Left ventricle myocardium superior (tissue), 1 donor: ENCODE measurements around the gene RGPD8. TPM values are rescaled to one million over a fixed set of nuclear protein-coding genes. Genes with fewer than 3 reads are reported as not detected.
"Not testable (repeated sequence)": the region's sequence is repeated elsewhere in the genome, so short reads cannot be mapped to it uniquely, and the experiment has no call there.

ENCODE experiments used
- ATAC-seq: fragments of 200-7000 bp; cut with Tn5 transposase; one replicate; pipeline ENCODE4 v1.9.1; 2020; ENCODE audit warnings: mild to moderate bottlenecking, moderate library complexity
- DNase-seq: peaks from one replicate; pipeline ENCODE4 v3.0.0-alpha.2; 2020
- intact Hi-C: fragments of 100-400 bp; cut with micrococcal nuclease; formaldehyde crosslinking; loops from one replicate; pipeline ENCODE4 v1.11.0; 2022
- total RNA-seq: library from RNA; stranded (reverse); fragmentation: NEBNext Ultra II Directional; extraction: Animal tissue kit (Norgen Biotek cat#: 25700); gene quantifications from one replicate; pipeline ENCODE4 v1.2.1, GENCODE V29; 2021
- donor health status: DM: no; HTN: yes; CAD: no; lungs with severe emphysema.

RGPD8 gene
- total RNA-seq, 1 donor from 2014 or later = 7.8 TPM

DNA sequence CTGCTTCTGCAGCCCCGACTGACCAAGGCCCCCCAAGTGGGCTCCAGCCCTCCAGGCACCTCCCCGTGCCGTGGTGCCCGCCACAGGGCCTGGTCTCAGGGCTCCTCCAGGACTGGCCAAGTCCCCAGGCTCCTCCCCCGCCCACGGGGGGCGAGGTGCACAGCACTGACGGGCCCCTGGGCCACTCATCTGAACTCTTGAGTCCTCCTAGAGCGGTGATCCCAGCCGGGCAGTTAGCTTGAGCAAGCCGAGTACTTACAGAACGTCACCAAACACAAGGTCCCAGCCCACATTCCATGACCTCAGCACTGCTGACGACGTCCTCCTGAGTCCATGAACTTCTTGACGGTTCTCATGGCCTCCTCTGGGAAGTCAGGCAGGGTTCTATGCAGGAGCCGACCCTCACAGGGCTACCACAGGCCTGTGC, 4.0 kb upstream of the RGPD8 start:
- ATAC-seq, intact Hi-C loops, DNase-seq: not testable (repeated sequence)

DNA sequence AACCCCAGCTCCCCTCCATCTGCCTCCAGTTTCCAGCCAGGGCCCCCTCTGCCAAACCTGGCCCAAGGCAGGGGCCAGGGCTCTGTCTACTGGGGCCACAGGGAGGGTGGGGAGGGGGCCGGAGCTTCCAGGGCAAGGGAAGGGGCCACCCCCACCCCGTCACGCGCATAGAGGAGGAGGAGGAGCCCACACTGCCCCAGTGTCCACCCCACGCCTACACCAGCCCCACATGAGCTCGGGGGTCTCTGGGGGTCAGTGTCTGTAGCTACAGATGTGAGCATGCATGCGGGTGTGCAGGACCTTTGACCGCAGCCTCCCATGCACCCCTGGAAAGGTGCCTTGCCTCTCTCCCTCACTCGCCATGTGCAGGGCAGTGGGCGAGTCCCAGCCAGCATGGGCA, 3.5 kb upstream of the RGPD8 start:
- DNase-seq, intact Hi-C loops, ATAC-seq: not testable (repeated sequence)

GRCh38 chr2:112435716-112436431, 2.4 kb upstream of the RGPD8 start:
- ATAC-seq, intact Hi-C loops: not testable (repeated sequence)
- DNase-seq = peak; percentile 23

DNA sequence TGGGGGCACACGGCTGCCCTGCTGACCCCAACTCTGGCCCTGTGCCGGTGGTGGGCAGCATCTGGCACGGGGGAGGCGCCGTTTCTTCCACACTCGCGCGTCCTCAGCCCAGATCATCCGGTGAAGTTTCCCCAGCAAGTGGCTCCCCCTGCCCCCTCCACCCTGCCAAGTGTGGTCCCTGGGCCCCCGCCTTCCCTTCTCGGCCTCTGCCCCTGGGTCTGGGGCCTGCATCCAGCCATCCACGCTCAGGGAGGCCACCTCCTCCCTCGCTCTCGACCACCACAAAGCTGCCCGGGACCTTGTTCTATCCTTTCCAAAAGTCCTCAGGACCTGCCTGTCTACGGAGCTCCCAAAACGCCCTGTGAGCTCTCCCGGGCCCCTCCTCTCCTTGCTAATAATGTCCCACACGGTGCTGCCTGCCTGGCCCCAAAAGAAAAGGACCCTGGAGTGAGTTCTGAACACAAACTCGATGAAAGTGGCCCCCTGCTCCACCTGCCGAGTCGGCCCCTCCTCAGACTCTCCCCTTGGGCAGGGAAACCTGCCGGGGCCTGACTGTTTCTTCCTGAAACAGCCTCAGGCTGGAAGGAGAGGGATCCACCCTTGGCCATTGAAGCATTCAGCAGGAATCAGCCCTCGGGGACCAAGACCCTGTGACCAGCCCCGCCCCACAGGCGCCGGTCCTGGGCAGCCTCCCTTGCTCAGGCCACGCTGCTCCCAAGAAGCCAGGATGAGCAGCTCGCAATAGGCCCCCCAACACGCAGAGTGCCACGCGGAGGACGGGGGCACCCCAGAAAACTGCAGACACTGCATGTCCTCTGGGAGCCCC, 1.7 kb upstream of the RGPD8 start:
- DNase-seq, ATAC-seq, intact Hi-C loops: not testable (repeated sequence)

DNA sequence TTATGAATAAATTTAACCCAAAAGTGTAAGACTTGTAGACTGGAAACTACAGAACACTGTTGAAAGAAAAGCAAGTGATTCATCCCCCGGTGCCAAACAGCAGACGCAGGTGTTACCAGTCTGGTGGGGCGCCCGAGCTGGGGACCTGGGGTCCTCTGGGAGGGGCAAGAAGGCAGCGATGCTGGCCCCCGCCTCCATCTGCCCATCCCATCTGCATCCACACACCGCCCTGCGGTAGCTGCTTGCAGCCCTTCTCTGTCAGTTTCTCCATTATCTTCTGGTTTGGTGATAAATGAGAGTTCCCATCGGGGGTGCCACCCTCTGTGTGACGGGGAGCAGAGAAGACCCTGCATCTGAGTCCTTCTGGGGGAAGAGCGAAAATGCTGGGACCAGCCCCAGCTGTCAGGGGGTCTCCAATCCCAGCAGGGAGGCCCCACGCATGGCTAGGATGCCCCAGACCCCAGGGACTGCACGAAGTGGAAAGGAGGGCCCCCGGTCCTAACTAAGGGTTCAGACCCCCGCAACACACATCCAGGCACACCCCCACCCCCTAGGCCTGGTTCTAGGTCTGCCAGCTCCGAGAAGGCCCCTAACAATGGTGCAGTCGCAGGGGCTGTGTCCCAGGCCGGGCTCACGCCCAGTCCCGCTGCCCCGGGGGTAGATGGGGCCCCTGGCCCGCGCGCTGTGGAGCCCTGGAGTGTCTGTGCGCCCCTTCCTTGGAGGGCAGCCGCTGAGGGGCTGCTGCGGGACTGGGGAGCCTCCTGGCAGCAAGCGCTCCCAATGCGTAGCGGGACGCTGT, 686 bp upstream of the RGPD8 start:
- DNase-seq = peak; percentile 31
- ATAC-seq = no peak
- intact Hi-C loops = no loop called here

DNA sequence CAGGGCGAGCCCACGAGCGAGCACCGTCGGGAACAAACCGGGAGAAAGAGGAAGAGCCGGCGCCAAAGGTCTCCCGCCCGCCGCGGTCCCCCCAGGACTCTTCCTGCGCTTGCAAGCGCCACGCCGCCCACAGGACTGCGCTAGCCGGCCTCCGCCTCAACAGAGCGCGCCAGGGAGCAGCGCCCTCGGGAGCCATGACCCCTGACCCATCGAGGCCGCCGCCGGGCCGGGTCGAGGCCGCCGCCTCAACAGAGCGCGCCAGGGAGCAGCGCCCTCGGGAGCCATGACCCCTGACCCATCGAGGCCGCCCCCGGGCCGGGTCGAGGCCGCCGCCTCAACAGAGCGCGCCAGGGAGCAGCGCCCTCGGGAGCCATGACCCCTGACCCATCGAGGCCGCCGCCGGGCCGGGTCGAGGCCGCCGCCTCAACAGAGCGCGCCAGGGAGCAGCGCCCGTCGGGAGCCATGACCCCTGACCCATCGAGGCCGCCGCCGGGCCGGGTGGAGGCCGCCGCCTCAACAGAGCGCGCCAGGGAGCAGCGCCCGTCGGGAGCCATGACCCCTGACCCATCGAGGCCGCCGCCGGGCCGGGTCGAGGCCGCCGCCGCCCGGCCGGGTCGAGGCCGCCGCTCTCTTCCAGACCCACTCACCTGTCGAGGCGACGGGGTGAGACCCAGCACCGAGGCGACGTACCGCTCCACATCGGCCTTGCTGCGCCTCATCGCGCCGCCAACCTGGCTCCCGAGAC, 538 bp downstream of the RGPD8 start:
- peak; percentile 61 for DNase-seq
- intact Hi-C loops = not testable (repeated sequence)

GRCh38 chr2:112432390-112432734, 1.1 kb downstream of the RGPD8 start:
- ATAC-seq, intact Hi-C loops, DNase-seq: not testable (repeated sequence)

More for the DNA sequence above, 538 bp downstream of the RGPD8 start:
- ATAC-seq = peak; percentile 75

DNA sequence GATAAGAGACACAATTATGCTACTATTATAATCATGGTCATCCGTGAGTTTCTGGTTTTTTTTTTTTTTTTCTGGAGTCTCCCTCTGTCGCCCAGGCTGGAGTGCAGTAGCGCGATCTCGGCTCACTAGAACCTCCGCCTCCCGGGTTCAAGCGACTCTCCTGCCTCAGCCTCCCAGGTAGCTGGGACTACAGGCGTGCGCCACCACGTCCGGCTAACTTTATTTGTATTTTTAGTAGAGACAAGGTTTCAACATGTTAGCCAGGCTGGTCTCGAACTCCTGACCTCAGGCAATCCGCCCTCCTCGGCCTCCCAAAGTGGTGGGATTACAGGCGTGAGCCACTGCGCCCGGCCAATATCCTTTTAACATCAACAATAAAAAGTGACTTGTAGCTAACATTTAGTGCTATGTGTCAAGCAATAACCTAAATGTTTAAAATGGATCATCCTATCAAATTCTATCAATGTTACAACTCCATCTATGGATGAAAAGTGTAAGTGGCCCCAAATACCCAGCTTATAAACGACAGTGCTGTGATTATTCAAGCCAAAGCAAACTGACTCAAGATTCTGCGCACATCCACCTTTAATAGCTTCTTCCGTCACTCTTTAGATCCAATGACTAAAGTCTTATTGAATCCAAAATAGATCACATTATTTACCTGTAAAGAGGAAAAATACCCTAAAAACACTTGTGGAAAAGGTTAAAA, 1.7 kb downstream of the RGPD8 start:
- ATAC-seq, DNase-seq, intact Hi-C loops: not testable (repeated sequence)

GRCh38 chr2:112424553-112424952, 8.9 kb downstream of the RGPD8 start:
- intact Hi-C loops, ATAC-seq, DNase-seq: not testable (repeated sequence)

DNA sequence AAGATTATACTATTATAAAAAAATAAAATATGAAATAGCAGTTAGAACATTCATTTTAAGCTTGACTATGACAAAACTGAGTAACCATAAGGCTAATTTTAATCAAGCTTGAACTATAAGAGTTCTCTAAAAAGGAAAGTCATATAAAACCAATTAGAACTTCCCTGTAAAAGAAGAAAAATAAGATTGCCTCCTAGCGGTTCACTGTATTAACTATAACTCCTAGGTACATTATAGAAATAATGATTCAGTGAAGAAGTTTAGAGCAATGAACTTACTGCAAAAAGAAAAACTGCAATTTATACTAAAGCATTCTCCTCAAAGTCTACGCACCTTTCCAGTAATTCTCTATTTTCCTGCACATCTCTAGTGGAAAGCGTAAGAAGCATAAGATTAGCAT, 16.6 kb downstream of the RGPD8 start:
- DNase-seq, intact Hi-C loops, ATAC-seq: not testable (repeated sequence)

DNA sequence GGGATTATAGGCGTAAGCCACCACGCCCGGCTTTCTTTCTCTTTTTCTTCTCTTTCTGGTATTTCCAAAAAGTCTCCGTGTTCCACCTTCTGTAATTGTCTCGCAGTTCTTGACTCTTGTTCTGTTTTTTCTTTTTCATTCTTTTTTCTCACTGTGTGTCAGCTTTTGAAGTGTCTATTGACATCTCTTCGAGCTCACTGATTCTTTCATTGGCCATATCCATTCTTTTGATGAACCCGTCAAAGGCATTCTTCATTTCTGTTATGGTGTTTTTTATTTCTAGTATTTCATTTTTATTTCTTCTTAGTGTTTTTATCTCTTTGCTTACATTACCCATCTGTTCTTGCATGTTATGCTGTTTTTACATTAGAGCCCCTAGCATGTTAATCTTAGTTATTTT, 73.4 kb downstream of the RGPD8 start:
- intact Hi-C loops, ATAC-seq: not testable (repeated sequence)

GRCh38 chr2:112354335-112354734, 79.1 kb downstream of the RGPD8 start:
- ATAC-seq, DNase-seq, intact Hi-C loops: not testable (repeated sequence)

More for the DNA sequence above, 73.4 kb downstream of the RGPD8 start:
- DNase-seq = not testable (repeated sequence)

DNA sequence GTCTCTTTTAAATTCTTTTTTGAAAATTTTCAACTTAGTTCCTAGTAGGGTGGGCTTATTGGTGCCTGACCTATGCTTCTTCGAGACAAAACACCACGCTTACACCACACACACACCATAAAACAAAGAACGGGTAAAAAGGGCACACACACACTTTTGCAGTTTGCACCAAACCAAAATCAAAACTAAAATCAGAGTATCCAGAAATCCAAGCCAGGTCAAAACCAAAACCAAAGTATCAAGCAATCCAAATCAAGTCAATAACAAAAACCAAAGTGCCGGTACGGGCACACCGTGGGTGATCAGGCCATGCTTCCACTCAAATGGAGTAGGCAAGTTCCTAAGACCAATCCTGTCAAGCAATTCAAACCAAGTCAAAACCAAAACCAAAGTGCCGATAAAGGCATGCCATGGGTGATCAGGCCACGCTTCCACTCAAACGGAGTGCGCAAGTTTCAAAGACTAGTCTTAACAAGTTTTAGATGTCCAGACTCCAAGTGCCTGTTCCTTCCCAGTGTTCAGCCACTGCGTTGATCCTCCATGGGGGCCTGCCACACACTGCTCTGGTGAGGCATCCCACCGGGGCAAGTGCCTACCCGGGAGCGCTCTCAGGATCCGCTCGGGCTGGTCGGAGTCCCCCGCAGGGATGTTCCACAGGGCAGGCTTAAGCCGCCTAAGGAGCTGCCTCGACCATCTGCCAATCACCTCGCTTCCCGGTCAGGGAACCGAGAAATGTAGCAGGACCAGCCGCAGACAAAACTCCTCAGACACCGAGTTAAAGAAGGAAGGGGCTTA, 80.4 kb downstream of the RGPD8 start:
- intact Hi-C loops, ATAC-seq, DNase-seq: not testable (repeated sequence)

GRCh38 chr2:112352292-112352691, 81.2 kb downstream of the RGPD8 start:
- DNase-seq, ATAC-seq, intact Hi-C loops: not testable (repeated sequence)

DNA sequence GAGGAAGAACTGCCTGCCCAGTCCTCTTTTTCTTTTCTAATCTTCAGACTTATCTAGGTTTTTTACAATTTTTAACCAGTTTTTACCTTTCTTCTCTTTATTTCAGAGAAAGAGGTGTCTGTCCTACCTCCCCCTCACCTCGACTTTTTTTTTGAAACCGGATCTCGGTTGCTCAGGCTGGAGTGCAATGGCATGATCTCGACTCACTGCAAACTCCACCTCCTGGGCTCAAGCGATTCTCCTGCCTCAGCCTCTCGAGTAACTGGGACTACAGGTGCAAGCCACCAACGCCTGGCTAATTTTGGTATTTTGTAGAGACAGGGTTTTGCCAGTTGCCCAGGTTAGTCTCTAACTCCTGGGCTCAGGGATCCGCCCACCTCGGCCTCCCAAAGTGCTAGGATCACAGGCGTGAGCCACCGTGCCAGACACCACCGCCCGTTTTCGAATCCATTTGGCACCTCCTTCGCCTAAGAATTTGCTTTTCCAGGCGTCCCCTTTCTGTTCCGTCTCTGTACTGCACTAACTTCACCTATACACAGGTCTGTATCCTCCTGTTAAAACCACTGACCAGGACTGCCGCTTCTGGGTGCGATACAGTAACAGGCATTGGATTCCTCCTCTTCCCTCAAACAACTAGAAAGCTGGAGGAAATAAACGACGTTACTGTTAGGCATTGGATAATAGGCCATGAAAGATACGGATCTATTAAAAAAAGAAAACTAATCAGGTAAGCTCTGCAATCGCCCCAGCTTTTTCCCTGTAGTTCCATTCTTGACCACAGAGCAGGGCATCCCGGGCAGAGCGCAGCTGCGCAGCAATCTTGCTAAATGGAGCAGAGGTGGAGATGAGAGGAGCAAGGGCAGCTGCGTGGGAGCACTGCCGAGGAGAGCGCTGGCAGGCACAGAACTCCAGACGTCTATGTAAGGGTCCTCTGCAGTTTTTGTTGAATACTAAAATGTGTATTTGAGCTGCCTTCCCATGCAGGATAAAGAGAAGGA, 88.1 kb downstream of the RGPD8 start:
- ATAC-seq = no peak
- intact Hi-C loops = no loop called here

More for the DNA sequence above, 88.1 kb downstream of the RGPD8 start:
- no peak for DNase-seq
